Adipose tissue (tissue), 3 donors: ENCODE measurements around the gene SPACA7. TPM values are rescaled to one million over a fixed set of nuclear protein-coding genes. Genes with fewer than 3 reads are reported as not detected.

Experiments
- H3K27ac ChIP-seq: one replicate; pipeline ENCODE4 v1.5.1; 2013; ENCODE audit warnings: low read depth, low read length
- WGBS, 3 donors: extraction: QIAGEN DNeasy Blood & Tissue Kit; methylation state at CpG; one replicate each; pipeline ENCODE4 v1.1.7; 2013; 5-methylcytosine and 5-hydroxymethylcytosine counted together
- polyA plus RNA-seq, 3 donors: library from polyadenylated mRNA; stranded (reverse); fragments of 200-250 nt; gene quantifications; one replicate each; pipeline ENCODE4 v1.2.3, GENCODE V29; 2013
- donor health status: healthy with polysubstance abuse.
- donor health status: Bipolar disorder and iron deficiency.
- donor health status: healthy.

SPACA7 gene
- polyA plus RNA-seq, 3 donors = not detected

GRCh38 chr13:112347986-112348385 lies 28.2 kb upstream of the SPACA7 start:
- H3K27ac ChIP-seq = no peak overlapping the region
- WGBS, 3 donors = 51 to 60% (median 57%) methylated on average over 10 of the region's 10 CpGs

DNA sequence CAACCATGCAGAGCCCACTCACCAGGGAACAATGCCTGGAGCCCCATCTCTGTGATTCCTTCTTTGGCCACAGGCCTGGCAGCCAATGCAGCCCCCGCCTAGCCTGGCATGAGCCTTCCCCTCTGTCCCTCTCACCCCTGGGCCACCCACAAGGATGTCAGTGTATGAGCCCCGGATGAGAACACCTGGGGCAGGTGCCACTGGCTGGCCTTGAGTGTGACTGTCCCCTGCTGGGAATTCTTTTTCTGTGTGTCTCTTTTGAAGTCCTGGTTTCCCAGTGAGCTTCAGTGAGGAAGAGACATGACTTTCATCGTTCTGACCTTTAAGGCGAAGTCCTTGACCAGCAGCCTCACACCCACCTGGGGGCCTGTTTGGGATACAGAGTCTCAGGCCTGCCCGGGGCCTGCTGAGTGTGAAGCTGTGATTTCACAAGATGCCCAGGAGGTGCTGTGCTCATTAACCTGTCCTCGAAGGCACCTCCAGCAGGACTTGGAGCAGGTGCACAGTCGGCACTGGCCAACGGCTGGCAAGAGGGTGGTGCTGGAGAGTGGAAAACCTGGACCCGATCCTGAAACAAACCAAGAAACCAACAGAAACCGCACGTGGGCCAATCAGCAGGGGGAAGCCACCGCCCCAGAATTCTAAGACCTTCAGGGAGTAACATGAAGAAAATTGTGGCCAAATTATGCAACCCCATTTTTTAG lies 27.4 kb upstream of the SPACA7 start:
- H3K27ac ChIP-seq = no peak overlapping the region
- WGBS, 3 donors = 65 to 80% (median 80%) methylated on average over 12 of the region's 12 CpGs

DNA sequence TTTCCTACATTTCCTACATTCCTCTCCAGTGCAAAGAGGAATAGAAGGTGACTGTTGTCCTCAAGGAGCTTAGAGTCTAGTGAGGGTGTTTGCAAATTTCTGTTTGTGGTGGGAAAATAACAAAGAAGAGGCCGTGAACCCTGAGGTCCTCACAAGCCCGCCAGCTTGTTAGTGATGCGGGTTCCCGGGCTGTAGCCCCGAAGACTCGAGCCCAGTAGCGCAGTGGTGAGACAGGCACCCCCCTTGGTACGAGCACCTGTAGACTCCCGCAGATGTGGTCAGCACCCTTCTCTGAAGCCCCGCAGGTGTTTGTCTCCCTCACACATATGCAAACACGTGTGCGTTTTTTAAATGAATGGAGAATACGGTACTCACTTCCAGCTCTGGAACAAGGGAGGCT lies 26.5 kb upstream of the SPACA7 start:
- 67 to 78% (median 74%) methylated on average over 13 of the region's 13 CpGs for WGBS, 3 donors
- no peak overlapping the region for H3K27ac ChIP-seq

- WGBS, 3 donors = 68 to 80% (median 75%) methylated on average over 11 of the region's 11 CpGs
- H3K27ac ChIP-seq = no peak overlapping the region
These were observed 25.9 kb upstream of the SPACA7 start for GRCh38 chr13:112350300-112350699.

DNA sequence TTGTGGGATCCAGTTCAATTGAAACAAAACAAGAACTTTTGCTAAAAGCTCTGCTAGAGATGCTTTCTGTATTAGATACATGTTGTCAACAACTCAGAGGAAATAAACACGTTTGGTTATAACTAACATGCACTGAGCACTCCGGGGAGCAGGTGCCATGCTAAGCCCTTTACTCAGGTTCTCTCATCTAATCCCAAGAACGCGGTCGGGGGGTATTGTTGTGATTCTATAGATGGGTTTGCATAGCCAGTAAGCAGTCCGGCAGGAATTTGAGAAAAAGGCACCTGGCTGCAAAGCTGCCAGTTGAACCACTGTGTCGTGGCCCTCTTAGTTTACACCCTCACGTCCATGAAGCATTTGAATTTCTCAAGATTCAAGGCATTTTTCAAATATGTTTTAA lies 24.3 kb upstream of the SPACA7 start:
- H3K27ac ChIP-seq = no peak overlapping the region
- WGBS, 3 donors = 19 to 33% (median 29%) methylated on average over 8 of the region's 8 CpGs

- H3K27ac ChIP-seq = no peak overlapping the region
- 77 to 89% (median 86%) methylated on average over 10 to 11 of the region's 11 CpGs for WGBS, 3 donors
These were observed 22.3 kb upstream of the SPACA7 start for GRCh38 chr13:112353856-112354255.

GRCh38 chr13:112354330-112355273 lies 21.6 kb upstream of the SPACA7 start:
- WGBS, 3 donors = 85 to 89% (median 88%) methylated on average over 32 of the region's 32 CpGs
- H3K27ac ChIP-seq = no peak overlapping the region

GRCh38 chr13:112355274-112355838 lies 20.8 kb upstream of the SPACA7 start:
- no peak overlapping the region for H3K27ac ChIP-seq
- 78 to 86% (median 85%) methylated on average over 15 of the region's 15 CpGs for WGBS, 3 donors

- H3K27ac ChIP-seq = no peak overlapping the region
- WGBS, 3 donors = 74 to 88% (median 85%) methylated on average over 13 of the region's 13 CpGs
These were observed 20.0 kb upstream of the SPACA7 start for GRCh38 chr13:112356190-112356589.

- 94 to 96% (median 95%) methylated on average over 4 of the region's 4 CpGs for WGBS, 3 donors
- H3K27ac ChIP-seq = no peak overlapping the region
These were observed 18.0 kb upstream of the SPACA7 start for GRCh38 chr13:112358156-112358555.

GRCh38 chr13:112362021-112362420 lies 14.1 kb upstream of the SPACA7 start:
- 46 to 81% (median 68%) methylated on average over 5 of the region's 5 CpGs for WGBS, 3 donors
- H3K27ac ChIP-seq = no peak overlapping the region

DNA sequence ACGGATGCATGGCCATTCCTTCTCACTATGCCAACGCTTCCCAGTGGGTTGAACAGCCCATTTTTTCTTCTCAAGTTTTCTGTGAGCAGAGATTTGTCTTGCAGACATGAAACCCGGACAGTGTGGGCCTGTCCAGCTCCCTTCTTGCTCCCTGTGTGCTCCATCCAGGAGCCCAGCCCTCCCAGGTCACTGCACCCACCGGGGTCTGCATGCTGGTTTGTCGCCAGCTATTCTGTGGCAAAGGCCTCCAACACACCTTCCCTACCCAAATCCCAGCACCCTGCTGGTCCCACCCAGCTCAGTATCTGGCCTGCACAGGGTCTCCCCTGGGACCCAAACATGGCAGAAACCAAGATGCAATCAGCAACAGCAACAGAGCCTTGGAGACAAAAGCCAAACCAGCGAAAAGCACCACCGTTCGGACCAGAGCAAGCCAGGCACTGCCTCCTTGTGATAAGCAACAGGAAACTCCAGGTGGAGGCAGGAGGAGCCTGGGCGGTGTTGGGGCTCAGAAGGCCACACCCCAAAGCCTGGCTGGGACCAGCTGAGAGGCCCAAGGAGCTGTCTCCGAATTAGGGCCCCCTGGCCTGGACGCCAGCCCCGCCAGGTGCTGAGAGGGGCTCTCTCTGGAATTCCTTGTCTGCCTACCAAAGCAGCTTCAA lies 12.2 kb upstream of the SPACA7 start:
- no peak overlapping the region for H3K27ac ChIP-seq
- WGBS, 3 donors = 41 to 58% (median 56%) methylated on average over 12 of the region's 12 CpGs

DNA sequence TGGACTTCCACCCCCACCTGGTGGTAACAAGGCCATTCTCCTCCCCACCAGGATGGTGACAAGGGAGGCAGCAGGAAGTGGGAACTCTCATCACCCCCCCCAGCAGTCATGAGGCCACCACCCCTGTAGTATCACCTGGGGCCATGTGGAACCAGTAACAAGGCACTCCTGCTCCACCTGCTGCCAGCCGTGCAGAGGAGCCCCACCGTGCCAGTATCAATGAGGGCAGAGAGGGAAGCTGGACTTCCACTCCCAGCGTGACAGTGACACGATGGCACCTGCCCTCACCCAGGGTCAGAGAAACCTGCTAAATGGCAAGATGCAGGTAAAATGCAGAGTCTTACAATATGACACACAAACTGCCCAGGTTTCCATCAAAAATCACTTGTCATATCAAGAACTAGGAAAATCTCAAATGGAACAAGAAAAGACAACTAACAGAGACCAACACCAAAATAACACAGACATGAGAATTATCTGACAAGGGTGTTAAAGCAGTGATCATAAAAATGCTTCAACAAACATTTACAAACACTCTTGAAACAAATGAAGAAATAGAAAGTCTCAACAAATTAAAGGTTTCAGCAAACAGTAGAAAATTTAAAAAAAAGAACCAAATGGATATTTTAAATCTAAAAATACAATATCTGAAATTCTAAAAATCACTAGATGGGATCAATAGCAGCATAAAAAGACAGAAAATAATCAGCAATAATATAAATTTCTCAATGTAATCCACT lies 9.1 kb upstream of the SPACA7 start:
- 67 to 77% (median 73%) methylated on average over 4 of the region's 4 CpGs for WGBS, 3 donors
- no peak overlapping the region for H3K27ac ChIP-seq

DNA sequence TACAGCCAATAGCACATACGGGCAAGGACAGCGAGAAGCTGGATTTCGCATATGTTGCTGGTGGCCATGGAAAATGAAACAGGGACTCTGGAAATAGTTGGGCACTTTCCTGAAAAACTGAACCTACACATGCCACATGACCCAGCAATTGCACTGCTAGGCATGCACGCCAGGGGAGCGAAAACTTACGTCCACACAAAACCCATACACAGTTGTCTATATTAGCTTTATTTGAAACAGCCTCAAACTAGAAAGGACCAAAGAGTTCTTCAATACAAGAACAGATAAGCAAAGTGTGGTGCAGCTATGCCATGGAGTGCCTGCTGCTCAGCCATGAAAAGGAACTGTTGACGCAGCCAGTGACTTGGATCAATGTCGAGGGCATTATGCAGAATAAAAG lies 7.3 kb upstream of the SPACA7 start:
- 82 to 94% (median 93%) methylated on average over 8 of the region's 8 CpGs for WGBS, 3 donors
- H3K27ac ChIP-seq = no peak overlapping the region

- WGBS, 3 donors = 66 to 75% (median 73%) methylated on average over 3 of the region's 3 CpGs
- no peak overlapping the region for H3K27ac ChIP-seq
These were observed 5.8 kb upstream of the SPACA7 start for GRCh38 chr13:112370311-112370710.

DNA sequence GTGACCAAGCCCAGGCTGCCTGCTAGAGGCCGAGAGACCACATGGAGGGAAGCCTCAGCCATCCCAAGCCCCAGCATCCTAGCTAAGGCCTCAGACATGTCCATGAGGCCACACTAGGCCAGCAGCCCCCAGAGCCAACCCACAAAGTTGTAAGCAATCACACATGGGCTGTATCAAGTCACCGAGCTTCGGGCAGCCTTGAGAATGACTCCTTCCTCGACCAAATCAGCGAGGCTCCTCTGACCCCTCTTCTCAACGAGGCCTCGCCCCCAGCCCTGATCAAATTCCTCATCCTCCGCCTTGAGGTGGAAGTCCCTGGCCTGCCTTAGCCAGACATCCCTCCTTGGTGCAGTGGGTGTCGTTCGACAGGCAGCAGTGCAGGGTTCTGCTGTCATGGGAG lies 1.9 kb upstream of the SPACA7 start:
- H3K27ac ChIP-seq = no peak overlapping the region
- 79 to 80% (median 79%) methylated on average over 10 of the region's 10 CpGs for WGBS, 3 donors

DNA sequence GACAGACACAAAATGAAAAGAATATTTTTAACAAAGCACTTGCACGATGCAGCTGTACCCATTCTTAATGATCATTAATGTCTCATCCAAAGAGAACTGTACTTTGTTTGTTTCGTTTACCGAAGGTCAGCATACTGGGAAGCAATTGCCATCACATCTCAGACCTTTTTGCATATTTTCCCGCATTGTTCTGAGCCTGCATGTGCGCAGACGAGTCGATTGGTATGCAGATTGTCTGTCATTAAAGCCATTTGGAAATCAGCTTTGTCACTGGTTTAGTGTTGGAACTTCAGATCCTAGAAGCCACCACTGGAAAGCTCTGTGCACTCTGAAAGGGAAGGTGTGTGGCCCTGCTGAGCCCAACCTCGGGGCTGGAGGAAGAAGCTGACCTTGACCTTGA lies 15.6 kb downstream of the SPACA7 start:
- 61 to 83% (median 78%) methylated on average over 8 of the region's 8 CpGs for WGBS, 3 donors
- H3K27ac ChIP-seq = no peak overlapping the region

GRCh38 chr13:112392719-112393118 lies 16.6 kb downstream of the SPACA7 start:
- no peak overlapping the region for H3K27ac ChIP-seq
- 77 to 84% (median 77%) methylated on average over 4 of the region's 4 CpGs for WGBS, 3 donors
